ENCODE results near the gene DEDD2. TPM values are rescaled to one million over a fixed set of nuclear protein-coding genes. Genes with fewer than 3 reads are reported as not detected.

DEDD2 gene
- total RNA-seq, 1 experiment from 2014 or later: 23.9 TPM

GRCh38 chr19:42233678-42234292 is 16.3 kb upstream of the DEDD2 start:
- no peak for DNase-seq (ENCODE audit: low read depth, low spot score)
- in situ Hi-C loops (cut with HindIII; ENCODE audit: low pct_unique_long_range_greater_than_20kb, low sequenced_read_pairs): no loop called here

- DNase-seq (ENCODE audit: low read depth, low spot score): no peak
- in situ Hi-C loops (cut with HindIII; ENCODE audit: low pct_unique_long_range_greater_than_20kb, low sequenced_read_pairs): no loop called here
Observed at GRCh38 chr19:42233106-42233505, 15.6 kb upstream of the DEDD2 start.

GRCh38 chr19:42232435-42232834 is 15.0 kb upstream of the DEDD2 start:
- DNase-seq (ENCODE audit: low read depth, low spot score): no peak
- in situ Hi-C loops (cut with HindIII; ENCODE audit: low pct_unique_long_range_greater_than_20kb, low sequenced_read_pairs): no loop called here

- in situ Hi-C loops (cut with HindIII; ENCODE audit: low pct_unique_long_range_greater_than_20kb, low sequenced_read_pairs): no loop called here
- no peak for DNase-seq (ENCODE audit: low read depth, low spot score)
Observed at GRCh38 chr19:42230571-42230970, 13.1 kb upstream of the DEDD2 start.

GRCh38 chr19:42229855-42230351 is 12.4 kb upstream of the DEDD2 start:
- in situ Hi-C loops (cut with HindIII; ENCODE audit: low pct_unique_long_range_greater_than_20kb, low sequenced_read_pairs): no loop called here
- DNase-seq (ENCODE audit: low read depth, low spot score): peak; percentile 35

- in situ Hi-C loops (cut with HindIII; ENCODE audit: low pct_unique_long_range_greater_than_20kb, low sequenced_read_pairs): no loop called here
Observed at GRCh38 chr19:42229301-42229854, 11.9 kb upstream of the DEDD2 start.

GRCh38 chr19:42228641-42229040 is 11.2 kb upstream of the DEDD2 start:
- DNase-seq (ENCODE audit: low read depth, low spot score): no peak
- in situ Hi-C loops (cut with HindIII; ENCODE audit: low pct_unique_long_range_greater_than_20kb, low sequenced_read_pairs): no loop called here

More at GRCh38 chr19:42229301-42229854, 11.9 kb upstream of the DEDD2 start:
- no peak for DNase-seq (ENCODE audit: low read depth, low spot score)

- in situ Hi-C loops (cut with HindIII; ENCODE audit: low pct_unique_long_range_greater_than_20kb, low sequenced_read_pairs): no loop called here
- DNase-seq (ENCODE audit: low read depth, low spot score): no peak
Observed at GRCh38 chr19:42226886-42227285, 9.4 kb upstream of the DEDD2 start.

- no peak for DNase-seq (ENCODE audit: low read depth, low spot score)
Observed at GRCh38 chr19:42225718-42226292, 8.3 kb upstream of the DEDD2 start.

GRCh38 chr19:42224940-42225717 is 7.7 kb upstream of the DEDD2 start:
- in situ Hi-C loops (cut with HindIII; ENCODE audit: low pct_unique_long_range_greater_than_20kb, low sequenced_read_pairs): no loop called here

More at GRCh38 chr19:42225718-42226292, 8.3 kb upstream of the DEDD2 start:
- in situ Hi-C loops (cut with HindIII; ENCODE audit: low pct_unique_long_range_greater_than_20kb, low sequenced_read_pairs): no loop called here

GRCh38 chr19:42220751-42221097 is 3.2 kb upstream of the DEDD2 start:
- in situ Hi-C loops (cut with HindIII; ENCODE audit: low pct_unique_long_range_greater_than_20kb, low sequenced_read_pairs): no loop called here
- DNase-seq (ENCODE audit: low read depth, low spot score): no peak

More at GRCh38 chr19:42224940-42225717, 7.7 kb upstream of the DEDD2 start:
- no peak for DNase-seq (ENCODE audit: low read depth, low spot score)

GRCh38 chr19:42219812-42220750 is 2.6 kb upstream of the DEDD2 start, which contains the start of gene ZNF526:
ZNF526 (plus strand) TSS chr19:42220312; CDS start chr19:42224404, 4,092 bp downstream.
- DNase-seq (ENCODE audit: low read depth, low spot score): peak; percentile 96
- in situ Hi-C loops (cut with HindIII; ENCODE audit: low pct_unique_long_range_greater_than_20kb, low sequenced_read_pairs): no loop called here

- in situ Hi-C loops (cut with HindIII; ENCODE audit: low pct_unique_long_range_greater_than_20kb, low sequenced_read_pairs): no loop called here
- no peak for DNase-seq (ENCODE audit: low read depth, low spot score)
Observed at GRCh38 chr19:42216653-42217519, 591 bp downstream of the DEDD2 start.

- in situ Hi-C loops (cut with HindIII; ENCODE audit: low pct_unique_long_range_greater_than_20kb, low sequenced_read_pairs): no loop called here
- DNase-seq (ENCODE audit: low read depth, low spot score): no peak
Observed at GRCh38 chr19:42214810-42215485, 2.5 kb downstream of the DEDD2 start.

- no peak for DNase-seq (ENCODE audit: low read depth, low spot score)
- in situ Hi-C loops (cut with HindIII; ENCODE audit: low pct_unique_long_range_greater_than_20kb, low sequenced_read_pairs): no loop called here
Observed at GRCh38 chr19:42212886-42213285, 4.6 kb downstream of the DEDD2 start.

GRCh38 chr19:42208612-42209011 is 8.9 kb downstream of the DEDD2 start:
- in situ Hi-C loops (cut with HindIII; ENCODE audit: low pct_unique_long_range_greater_than_20kb, low sequenced_read_pairs): no loop called here
- DNase-seq (ENCODE audit: low read depth, low spot score): no peak

All from SK-MEL-5 (cell line).